Stimulated activated CD8-positive, alpha-beta memory T cell treated with anti-CD3 and anti-CD28 coated beads, Interleukin-12 subunit alpha, Interleukin-12 subunit beta, amount 100 ng/mL, for 24 hours (primary cell): Measurements from ENCODE around the gene CRB3.

Experiments used
- DNase-seq: peaks from one replicate; pipeline ENCODE4 v3.0.0-alpha.2; 2020; ENCODE audit errors: extremely low read depth

The CRB3 gene

GRCh38 chr19:6433165-6433564 is 30.9 kb upstream of the CRB3 start:
- no peak for DNase-seq

GRCh38 chr19:6433663-6434062 is 30.4 kb upstream of the CRB3 start, which contains the start of gene SLC25A41:
Gene SLC25A41, minus strand, starts transcription at chr19:6433763. Its CDS starts 70 bp downstream, at chr19:6433693.
- DNase-seq, result no peak

DNA sequence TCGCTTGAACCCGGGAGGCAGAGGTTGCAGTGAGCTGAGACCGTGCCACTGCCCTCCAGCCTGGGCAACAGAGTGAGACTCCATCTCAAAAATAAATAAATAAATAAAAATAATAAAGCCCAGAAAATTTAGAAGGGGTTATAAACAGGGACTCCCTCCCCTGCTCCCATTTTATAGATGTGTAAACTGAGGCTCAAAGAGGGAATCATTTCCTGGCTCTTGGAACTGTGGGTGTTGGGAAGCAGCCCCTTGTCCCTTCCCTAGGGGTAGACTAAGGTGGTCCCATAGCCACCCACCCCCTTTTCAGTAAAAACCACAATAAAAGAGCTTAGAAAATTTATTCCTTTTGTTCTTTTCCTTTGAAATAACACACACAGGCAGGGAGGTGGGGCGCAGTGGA is 24.3 kb upstream of the CRB3 start:
- DNase-seq, result no peak

GRCh38 chr19:6440905-6441304 is 23.2 kb upstream of the CRB3 start:
- DNase-seq, result no peak

DNA sequence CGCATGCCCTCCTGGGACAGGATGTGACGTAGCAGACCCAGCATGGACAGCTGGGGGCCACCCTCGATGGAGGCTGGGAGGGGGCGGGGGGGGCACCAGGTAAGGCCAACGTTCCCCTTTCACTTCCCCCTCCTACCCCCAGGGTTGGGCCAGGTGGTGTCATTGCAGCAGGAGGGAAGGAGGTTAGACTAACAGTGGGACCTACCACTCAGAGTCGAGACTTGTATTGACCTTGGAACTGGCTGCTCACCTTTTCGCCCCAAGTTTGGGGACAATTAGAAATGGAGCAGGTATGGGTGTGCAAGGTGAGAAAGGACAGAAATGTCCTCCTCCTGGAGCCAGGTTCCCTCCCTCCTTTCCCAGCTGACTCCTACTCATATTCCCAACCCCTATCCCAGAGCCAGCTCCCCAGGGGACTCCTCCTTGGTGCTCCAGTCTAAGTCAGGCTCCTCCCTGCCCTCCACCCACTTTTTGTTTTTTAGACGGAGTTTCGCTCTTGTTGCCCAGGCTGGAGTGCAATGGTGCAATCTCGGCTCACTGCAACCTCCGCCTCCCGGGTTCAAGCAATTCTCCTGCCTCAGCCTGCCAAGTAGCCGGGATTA is 21.9 kb upstream of the CRB3 start:
- DNase-seq, result no peak

- no peak for DNase-seq
Measured at GRCh38 chr19:6443986-6444385, 20.1 kb upstream of the CRB3 start.

GRCh38 chr19:6446452-6446851 is 17.6 kb upstream of the CRB3 start:
- DNase-seq, result no peak

DNA sequence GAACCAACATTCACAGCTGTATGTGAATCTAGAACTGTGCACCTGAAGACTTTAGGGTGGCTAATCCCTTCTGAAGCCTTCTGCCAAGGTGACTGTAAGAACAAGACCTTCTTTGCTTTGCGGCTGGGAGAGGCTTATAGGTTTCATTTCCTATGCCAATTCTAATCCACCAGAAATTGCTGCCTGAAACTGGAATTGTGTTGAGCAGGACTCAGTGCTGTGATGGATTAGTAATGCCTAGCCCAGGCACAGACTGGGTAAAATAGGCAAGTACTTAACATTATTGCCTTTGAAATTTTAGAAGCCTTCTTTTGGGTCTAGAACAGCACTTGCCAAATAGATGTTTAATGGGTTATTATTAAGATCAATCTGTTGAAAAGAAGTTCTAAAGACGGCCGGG is 16.0 kb upstream of the CRB3 start:
- DNase-seq, result no peak

- no peak for DNase-seq
Measured at GRCh38 chr19:6450166-6450565, 13.9 kb upstream of the CRB3 start.

GRCh38 chr19:6451583-6452222 is 12.4 kb upstream of the CRB3 start:
- no peak for DNase-seq

DNA sequence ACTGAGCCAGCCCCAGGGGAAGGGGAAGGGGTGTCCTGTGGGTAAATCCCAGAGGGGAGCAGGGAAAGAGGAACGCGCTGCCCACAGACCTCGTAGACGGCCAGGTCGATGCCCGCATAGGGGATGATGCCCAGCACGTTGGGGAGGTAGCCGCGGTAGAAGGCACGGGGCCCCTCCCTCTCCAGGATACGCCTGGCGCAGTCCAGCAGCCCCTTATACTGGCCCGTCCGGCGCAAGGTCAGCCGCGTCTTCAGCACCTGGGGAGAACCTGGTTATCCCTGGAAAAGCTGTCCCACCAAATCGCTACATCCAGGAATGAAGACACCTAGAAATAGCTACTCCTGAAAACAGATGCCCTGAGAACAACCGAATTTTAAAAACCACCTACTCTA is 11.9 kb upstream of the CRB3 start:
- no peak for DNase-seq

GRCh38 chr19:6452899-6453298 is 11.2 kb upstream of the CRB3 start:
- no peak for DNase-seq

- no peak for DNase-seq
Measured at GRCh38 chr19:6453951-6454565, 10.0 kb upstream of the CRB3 start.

GRCh38 chr19:6455924-6456323 is 8.1 kb upstream of the CRB3 start:
- no peak for DNase-seq

GRCh38 chr19:6457958-6458694 is 5.9 kb upstream of the CRB3 start:
- DNase-seq, result no peak

- DNase-seq, result no peak
Measured at GRCh38 chr19:6458695-6459261, 5.3 kb upstream of the CRB3 start.

GRCh38 chr19:6459262-6460098 is 4.6 kb upstream of the CRB3 start, which contains the start of gene SLC25A23:
Gene SLC25A23, minus strand, starts transcription at chr19:6459792. Its CDS starts 164 bp downstream, at chr19:6459628.
- no peak for DNase-seq

DNA sequence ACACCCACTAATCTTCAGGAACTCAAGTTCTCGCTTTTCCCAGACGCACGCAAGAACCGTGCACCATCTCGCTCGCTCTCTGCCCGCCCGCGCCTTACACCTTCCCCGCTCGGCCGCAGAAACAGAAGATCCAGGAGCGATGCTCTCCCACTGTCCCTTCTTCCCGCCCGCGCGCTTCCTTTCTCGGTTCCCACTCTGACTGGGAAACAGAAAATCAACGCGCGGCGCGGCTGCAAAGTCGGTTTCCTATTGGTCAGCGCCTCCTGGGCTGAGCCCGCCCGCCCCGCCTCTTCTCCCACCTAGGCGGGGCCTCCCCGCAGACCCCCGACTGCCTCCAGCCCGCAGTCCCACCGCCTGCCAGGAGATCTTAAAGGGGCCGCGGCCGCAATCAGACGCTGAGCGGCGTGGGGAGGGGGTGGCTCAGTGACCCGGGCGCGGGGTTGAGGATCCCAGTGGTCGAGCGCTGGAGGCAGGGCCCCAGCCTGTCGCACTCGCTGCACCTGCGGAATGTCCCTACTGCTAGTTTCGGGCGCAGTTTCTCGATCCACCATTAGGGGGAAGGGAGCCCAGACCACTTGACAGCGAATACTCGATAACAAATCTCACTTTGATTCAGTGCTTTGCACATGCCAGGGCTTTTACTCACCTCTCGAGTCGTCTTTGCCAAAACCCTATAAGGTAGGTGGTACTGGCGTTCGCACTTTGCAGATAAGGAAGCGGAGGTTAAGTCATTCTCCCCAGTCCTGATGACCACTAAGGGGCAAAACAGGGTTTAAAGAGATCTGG is 3.8 kb upstream of the CRB3 start:
- DNase-seq, result peak; percentile 93

- DNase-seq, result no peak
Measured at GRCh38 chr19:6465006-6465405, 935 bp downstream of the CRB3 start.

GRCh38 chr19:6465663-6466062 is 1.6 kb downstream of the CRB3 start:
- DNase-seq, result no peak
